GM12872 (cell line): ENCODE measurements around the gene IL17C.
A peak's percentile ranks its signal among the peaks of the same experiment; 100 is the strongest.

Experiments used
- TF ChIP-seq, protein P1 (sequence below): IDR thresholded peaks from 3 replicates; pipeline ENCODE4 v1.5.1; 2011; ENCODE audit warnings: low read depth, mild to moderate bottlenecking, low read length, moderate library complexity; ENCODE audit not compliant: insufficient read depth

IL17C gene

DNA sequence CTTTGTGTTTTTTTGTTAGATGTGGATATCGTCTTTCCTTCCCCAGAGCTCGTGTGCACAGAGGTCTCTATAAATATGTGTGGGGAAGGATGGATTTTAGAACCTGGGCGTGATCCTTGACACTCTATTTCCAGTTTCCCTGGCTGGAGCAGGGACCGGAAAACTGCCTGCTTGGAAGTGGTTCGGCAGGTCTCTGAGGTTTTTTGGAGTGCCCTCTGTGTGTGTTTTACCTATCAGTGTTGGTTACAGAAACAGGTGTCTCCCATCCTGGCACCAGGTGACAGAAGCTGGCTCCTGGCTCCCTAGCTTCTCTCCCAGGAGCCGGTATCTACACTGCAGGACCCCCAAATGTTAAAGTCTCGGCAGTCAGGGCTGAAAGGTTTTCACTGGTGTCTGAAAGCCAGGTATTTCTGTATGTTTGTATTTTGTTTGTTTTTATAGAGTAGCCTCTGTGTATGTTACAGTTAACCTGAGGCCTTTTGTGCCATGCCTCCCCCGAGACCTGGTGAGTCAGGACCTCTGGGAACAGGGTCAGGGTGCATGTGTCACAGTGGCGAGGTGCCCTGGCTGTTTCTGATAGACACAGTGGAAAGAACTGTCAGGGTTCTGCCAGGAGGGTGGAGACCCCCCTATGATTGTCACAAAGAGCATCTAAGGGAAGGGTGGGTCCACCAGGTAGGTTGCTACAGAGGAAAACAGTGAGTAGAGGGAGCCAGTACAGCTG lies 36.9 kb upstream of the IL17C start:
- TF ChIP-seq, protein P1, sequence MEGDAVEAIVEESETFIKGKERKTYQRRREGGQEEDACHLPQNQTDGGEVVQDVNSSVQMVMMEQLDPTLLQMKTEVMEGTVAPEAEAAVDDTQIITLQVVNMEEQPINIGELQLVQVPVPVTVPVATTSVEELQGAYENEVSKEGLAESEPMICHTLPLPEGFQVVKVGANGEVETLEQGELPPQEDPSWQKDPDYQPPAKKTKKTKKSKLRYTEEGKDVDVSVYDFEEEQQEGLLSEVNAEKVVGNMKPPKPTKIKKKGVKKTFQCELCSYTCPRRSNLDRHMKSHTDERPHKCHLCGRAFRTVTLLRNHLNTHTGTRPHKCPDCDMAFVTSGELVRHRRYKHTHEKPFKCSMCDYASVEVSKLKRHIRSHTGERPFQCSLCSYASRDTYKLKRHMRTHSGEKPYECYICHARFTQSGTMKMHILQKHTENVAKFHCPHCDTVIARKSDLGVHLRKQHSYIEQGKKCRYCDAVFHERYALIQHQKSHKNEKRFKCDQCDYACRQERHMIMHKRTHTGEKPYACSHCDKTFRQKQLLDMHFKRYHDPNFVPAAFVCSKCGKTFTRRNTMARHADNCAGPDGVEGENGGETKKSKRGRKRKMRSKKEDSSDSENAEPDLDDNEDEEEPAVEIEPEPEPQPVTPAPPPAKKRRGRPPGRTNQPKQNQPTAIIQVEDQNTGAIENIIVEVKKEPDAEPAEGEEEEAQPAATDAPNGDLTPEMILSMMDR, result no peak

DNA sequence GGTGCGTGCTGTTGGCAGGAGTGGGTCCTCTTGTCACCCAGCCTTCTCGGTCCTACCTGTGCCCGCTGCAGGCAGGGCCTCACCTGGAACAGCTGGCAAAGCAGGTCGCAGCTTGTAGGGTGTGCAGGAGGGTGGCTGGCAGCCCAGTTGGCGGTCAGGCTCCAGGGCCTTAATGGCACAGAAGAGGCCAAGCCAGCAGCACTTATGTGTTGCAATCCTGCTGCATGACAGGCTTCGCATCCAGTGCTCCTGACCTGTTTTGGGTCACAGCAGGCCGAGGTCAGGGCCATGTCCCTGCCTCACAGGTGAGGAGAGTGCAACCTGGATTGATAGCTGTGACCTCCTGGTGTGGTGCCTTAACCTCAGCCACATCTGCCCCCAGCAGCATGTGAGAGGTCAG lies 36.3 kb upstream of the IL17C start:
- TF ChIP-seq, protein P1, result no peak

- TF ChIP-seq, protein P1, result no peak
Measured at GRCh38 chr16:88605186-88606147, 32.9 kb upstream of the IL17C start.

DNA sequence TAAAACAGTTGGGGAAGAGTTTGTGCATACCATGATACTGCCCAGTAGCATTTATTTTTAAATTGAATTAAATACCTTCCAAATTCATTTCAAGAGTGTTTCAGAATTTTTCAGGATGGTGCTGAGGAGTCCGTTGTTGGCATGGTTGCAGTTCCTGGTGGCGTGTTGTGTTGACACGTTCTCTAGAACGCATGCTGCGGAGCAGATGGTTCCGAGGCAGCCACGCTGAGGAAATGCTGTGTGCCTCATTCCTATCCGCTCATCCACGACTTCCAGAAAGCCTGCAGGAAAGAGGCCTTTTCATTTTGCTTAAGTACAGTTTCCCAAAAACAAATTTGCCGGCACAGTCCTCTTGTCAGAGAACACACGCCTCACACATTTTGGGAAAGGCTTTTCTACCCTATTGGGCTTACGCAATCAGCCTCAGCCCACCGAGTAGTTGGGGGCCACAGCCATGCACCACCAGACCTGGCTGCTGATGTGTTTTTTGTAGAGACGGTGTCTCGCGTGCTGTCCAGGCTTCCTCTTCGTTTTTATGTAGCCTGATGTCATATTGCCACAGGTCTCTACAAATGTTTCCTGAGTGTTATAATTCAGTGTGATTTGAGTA lies 32.1 kb upstream of the IL17C start:
- TF ChIP-seq, protein P1, result no peak

DNA sequence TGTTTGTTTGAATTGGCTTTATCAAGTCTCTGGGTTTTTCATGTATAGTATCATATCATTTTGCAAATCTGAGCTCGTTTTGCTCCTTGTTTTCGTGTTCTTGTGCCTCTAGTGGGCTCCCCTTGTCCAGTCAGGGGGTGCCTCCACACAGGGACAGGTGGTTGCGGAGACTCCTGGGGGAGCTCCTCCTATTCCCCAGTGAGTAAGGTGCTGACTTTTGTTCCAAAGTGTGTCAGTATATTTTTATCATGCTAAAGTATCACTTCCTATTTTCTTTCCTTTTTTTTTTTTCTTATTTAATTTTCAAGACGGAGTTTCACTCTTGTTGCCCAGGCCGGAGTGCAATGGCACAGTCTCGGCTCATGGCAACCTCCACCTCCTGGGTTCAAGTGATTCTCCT lies 30.3 kb upstream of the IL17C start:
- TF ChIP-seq, protein P1, result no peak

DNA sequence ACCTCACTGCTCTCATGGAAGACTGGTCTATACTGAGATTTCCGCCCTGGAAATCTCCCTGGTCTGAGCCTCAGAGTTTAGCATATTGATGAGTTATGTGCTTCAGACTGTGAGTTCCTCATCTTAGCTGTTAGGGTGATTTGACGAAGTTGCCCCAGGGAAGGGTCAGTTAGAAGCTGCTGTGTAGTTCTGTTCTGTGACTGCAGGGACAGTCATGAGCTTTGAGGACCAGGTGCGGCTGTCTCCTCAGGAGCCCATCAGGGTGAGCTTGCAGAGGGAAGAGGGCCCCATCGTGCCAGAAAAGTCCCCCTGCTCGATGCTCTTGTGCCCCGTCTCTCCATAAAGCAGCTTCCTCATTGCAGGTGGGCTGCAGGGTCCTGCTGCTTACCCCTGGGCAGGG lies 28.3 kb upstream of the IL17C start:
- TF ChIP-seq, protein P1, result peak; percentile 46; the same call in 1 of the 3 replicates
